ENCODE measurements around the gene FAM20C. TPM values are rescaled to one million over a fixed set of nuclear protein-coding genes. Genes with fewer than 3 reads are reported as not detected.
"Not testable (repeated sequence)": the region's sequence is repeated elsewhere in the genome, so short reads cannot be mapped to it uniquely, and the experiment has no call there.

The FAM20C gene
- total RNA-seq, 1 experiment from 2014 or later, result 35.8 TPM

GRCh38 chr7:205115-206010 lies 13.0 kb downstream of the FAM20C start:
- intact Hi-C loops (cut with micrococcal nuclease; ENCODE audit: unreplicated experiment), result no loop called here
- Histone ChIP-seq H3K4me3 (ENCODE audit: low read depth, low read length, poor library complexity, severe bottlenecking) (no peak overlapping the region), H3K36me3 (ENCODE audit: insufficient read depth, low read length, poor library complexity, severe bottlenecking) (peaks cover 39% of the 10 kb centered on the region), H3K9me3 (ENCODE audit: low read depth, low read length, poor library complexity, severe bottlenecking) (peaks cover 4% of the 10 kb centered on the region), H3K27ac (ENCODE audit: low read depth, low read length, poor library complexity, severe bottlenecking) (no peak overlapping the region), H3K4me1 (ENCODE audit: insufficient read depth, low read length, poor library complexity, severe bottlenecking) (no peaks in the 10 kb centered on the region), H3K27me3 (replicated peaks; ENCODE audit: insufficient read depth, low read depth, low read length, poor library complexity) (no peaks in the 10 kb centered on the region)
- peak; percentile 33 for DNase-seq (ENCODE audit: low spot score)
- TF ChIP-seq EZH2 (IDR thresholded peaks at IDR 0.05; ENCODE audit: borderline replicate concordance, low read depth, low read length, poor library complexity, severe bottlenecking), result no peak
- TF ChIP-seq CTCF (conservative IDR thresholded peaks at IDR 0.05; ENCODE audit: low read depth, low read length), result no peak
- no TSS peak for BruUV-seq (replicated peaks)
- ChIA-PET CTCF (no interaction called here), POLR2A (ENCODE audit: low non-redundant PET) (no interaction called here)

GRCh38 chr7:206351-206750 lies 14.0 kb downstream of the FAM20C start:
- DNase-seq (ENCODE audit: low spot score); H3K27me3 ChIP-seq (replicated peaks; ENCODE audit: insufficient read depth, low read depth, low read length, poor library complexity); CTCF ChIA-PET; H3K9me3 ChIP-seq (ENCODE audit: low read depth, low read length, poor library complexity, severe bottlenecking); H3K4me1 ChIP-seq (ENCODE audit: insufficient read depth, low read length, poor library complexity, severe bottlenecking); POLR2A ChIA-PET (ENCODE audit: low non-redundant PET); H3K4me3 ChIP-seq (ENCODE audit: low read depth, low read length, poor library complexity, severe bottlenecking); H3K27ac ChIP-seq (ENCODE audit: low read depth, low read length, poor library complexity, severe bottlenecking); BruUV-seq (replicated peaks); intact Hi-C loops (cut with micrococcal nuclease; ENCODE audit: unreplicated experiment): not testable (repeated sequence)
- H3K36me3 ChIP-seq (ENCODE audit: insufficient read depth, low read length, poor library complexity, severe bottlenecking), result peaks cover 34% of the 10 kb centered on the region

- BruUV-seq (replicated peaks), result no TSS peak
- peak; percentile 59 for TF ChIP-seq CTCF (conservative IDR thresholded peaks at IDR 0.05; ENCODE audit: low read depth, low read length)
- no peak for TF ChIP-seq EZH2 (IDR thresholded peaks at IDR 0.05; ENCODE audit: borderline replicate concordance, low read depth, low read length, poor library complexity, severe bottlenecking)
- no peaks in the 10 kb centered on the region for H3K4me1 ChIP-seq (ENCODE audit: insufficient read depth, low read length, poor library complexity, severe bottlenecking)
- intact Hi-C loops (cut with micrococcal nuclease; ENCODE audit: unreplicated experiment), result no loop called here
- H3K9me3 ChIP-seq (ENCODE audit: low read depth, low read length, poor library complexity, severe bottlenecking), result peaks cover 4% of the 10 kb centered on the region
- no peaks in the 10 kb centered on the region for H3K27me3 ChIP-seq (replicated peaks; ENCODE audit: insufficient read depth, low read depth, low read length, poor library complexity)
- no peak overlapping the region for H3K27ac ChIP-seq (ENCODE audit: low read depth, low read length, poor library complexity, severe bottlenecking)
- peak; percentile 39 for DNase-seq (ENCODE audit: low spot score)
- H3K36me3 ChIP-seq (ENCODE audit: insufficient read depth, low read length, poor library complexity, severe bottlenecking), result peaks cover 29% of the 10 kb centered on the region
- H3K4me3 ChIP-seq (ENCODE audit: low read depth, low read length, poor library complexity, severe bottlenecking), result no peak overlapping the region
- POLR2A ChIA-PET (ENCODE audit: low non-redundant PET), result no interaction called here
- CTCF ChIA-PET, result no interaction called here
These were observed 15.2 kb downstream of the FAM20C start for GRCh38 chr7:207418-208129.

Data from A673 (cell line).